ENCODE data around the gene SSH2.

SSH2 gene

DNA sequence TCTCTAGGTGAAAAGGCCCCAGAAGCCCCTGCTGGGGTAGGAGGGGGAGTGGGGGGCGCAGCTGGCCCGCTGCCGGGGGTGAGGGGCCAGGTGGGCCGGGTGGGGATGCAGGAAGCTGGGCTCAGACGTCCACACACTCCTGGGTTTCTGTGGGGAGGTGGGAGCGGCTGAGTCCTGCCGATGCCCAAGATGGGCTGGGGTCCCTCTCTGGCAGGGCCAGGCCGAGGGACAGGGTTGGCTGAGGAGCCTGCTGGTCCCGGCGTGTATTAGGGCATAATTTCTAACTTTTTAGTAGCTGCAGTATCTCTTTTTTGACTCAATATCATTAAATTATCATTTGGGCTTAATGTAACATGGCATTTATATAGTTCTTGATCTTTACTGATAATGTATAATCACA lies 185.9 kb downstream of the SSH2 start:
- ChIA-PET CTCF (interaction anchor here (0.7 to 1.3 kb wide), 2 partner anchors 16 to 187 kb away, joined by 4 to 5 read pairs; no protein-coding TSS in a partner anchor), POLR2A (interaction anchor here (0.6 kb wide), 1 partner anchor 119 kb away, joined by 3 read pairs; no protein-coding TSS in a partner anchor)
- TF ChIP-seq, protein P1, sequence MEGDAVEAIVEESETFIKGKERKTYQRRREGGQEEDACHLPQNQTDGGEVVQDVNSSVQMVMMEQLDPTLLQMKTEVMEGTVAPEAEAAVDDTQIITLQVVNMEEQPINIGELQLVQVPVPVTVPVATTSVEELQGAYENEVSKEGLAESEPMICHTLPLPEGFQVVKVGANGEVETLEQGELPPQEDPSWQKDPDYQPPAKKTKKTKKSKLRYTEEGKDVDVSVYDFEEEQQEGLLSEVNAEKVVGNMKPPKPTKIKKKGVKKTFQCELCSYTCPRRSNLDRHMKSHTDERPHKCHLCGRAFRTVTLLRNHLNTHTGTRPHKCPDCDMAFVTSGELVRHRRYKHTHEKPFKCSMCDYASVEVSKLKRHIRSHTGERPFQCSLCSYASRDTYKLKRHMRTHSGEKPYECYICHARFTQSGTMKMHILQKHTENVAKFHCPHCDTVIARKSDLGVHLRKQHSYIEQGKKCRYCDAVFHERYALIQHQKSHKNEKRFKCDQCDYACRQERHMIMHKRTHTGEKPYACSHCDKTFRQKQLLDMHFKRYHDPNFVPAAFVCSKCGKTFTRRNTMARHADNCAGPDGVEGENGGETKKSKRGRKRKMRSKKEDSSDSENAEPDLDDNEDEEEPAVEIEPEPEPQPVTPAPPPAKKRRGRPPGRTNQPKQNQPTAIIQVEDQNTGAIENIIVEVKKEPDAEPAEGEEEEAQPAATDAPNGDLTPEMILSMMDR (IDR thresholded peaks at IDR 0.05; ENCODE audit: insufficient read depth, low read length, missing control alignments), result no peak
- no peak for DNase-seq (ENCODE audit: low read depth, low spot score)
- no peak overlapping the region for H3K4me3 ChIP-seq (ENCODE audit: low read depth, low read length)

DNA sequence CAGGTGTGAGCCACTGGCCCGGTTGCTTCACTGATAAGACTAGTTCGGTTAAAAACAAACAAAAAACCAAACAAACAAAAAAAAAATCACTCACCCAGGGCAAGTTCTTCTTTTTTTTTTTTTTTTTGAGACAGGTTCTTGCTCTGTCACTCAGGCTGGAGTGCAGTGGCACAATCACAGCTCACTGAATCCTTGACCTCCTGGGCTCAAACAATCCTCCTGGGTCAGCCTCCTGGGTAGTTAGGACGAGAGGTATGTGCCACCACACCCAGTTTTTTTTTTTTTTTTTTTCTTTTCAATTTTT lies 187.9 kb downstream of the SSH2 start:
- no peak overlapping the region for H3K4me3 ChIP-seq (ENCODE audit: low read depth, low read length)
- CTCF ChIA-PET, result interaction anchor here (1.0 to 1.2 kb wide), 3 partner anchors 18 to 102 kb away, joined by 3 read pairs; no protein-coding TSS in a partner anchor
- DNase-seq (ENCODE audit: low read depth, low spot score), result no peak
- TF ChIP-seq, protein P1 (IDR thresholded peaks at IDR 0.05; ENCODE audit: insufficient read depth, low read length, missing control alignments), result no peak
- POLR2A ChIA-PET, result no interaction called here

DNA sequence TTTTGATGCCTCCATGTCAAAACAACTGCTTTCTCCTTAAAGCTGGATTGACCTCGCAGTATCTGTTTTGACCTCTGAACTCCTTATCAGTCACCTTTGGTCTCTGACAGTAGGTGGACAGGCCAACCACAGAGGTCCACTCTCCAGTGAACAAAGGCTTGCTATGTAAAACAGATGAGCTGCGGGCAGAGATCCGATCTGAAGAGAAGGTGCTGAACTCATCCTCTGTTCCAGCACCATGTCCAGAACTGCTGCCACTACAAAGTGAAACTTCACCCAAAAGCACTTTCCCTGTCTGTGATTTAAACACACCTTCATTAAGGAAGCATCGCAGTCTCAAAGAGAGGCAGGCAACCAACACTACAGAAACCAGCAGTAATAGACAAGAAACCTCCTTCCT lies 190.0 kb downstream of the SSH2 start:
- no peak overlapping the region for H3K4me3 ChIP-seq (ENCODE audit: low read depth, low read length)
- DNase-seq (ENCODE audit: low read depth, low spot score), result no peak
- TF ChIP-seq, protein P1 (IDR thresholded peaks at IDR 0.05; ENCODE audit: insufficient read depth, low read length, missing control alignments), result no peak
- ChIA-PET CTCF (no interaction called here), POLR2A (no interaction called here)

DNA sequence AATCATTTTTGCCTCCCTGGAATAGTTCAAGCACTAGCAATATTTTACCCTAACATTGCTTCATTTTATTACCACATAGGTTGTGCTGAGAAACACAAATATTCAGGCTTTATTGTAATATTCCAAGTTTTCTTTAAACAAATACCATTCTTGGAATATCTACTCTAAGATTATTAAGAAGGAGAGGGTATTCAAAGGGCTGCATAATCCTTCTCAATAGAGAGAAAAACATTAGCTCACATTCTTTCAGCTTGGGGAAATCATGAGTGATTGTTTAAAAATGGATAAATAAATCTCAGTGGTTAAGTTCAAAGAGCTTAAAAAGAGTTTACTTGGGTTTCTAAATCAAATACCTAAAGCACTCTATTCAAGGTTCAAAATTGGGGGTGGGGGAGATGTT lies 195.4 kb downstream of the SSH2 start:
- CTCF ChIA-PET, result interaction anchor here (0.9 kb wide), 1 partner anchor 113 kb away, joined by 3 read pairs; no protein-coding TSS in a partner anchor
- POLR2A ChIA-PET, result no interaction called here
- no peak for DNase-seq (ENCODE audit: low read depth, low spot score)
- H3K4me3 ChIP-seq (ENCODE audit: low read depth, low read length), result no peak overlapping the region
- TF ChIP-seq, protein P1 (IDR thresholded peaks at IDR 0.05; ENCODE audit: insufficient read depth, low read length, missing control alignments), result no peak

DNA sequence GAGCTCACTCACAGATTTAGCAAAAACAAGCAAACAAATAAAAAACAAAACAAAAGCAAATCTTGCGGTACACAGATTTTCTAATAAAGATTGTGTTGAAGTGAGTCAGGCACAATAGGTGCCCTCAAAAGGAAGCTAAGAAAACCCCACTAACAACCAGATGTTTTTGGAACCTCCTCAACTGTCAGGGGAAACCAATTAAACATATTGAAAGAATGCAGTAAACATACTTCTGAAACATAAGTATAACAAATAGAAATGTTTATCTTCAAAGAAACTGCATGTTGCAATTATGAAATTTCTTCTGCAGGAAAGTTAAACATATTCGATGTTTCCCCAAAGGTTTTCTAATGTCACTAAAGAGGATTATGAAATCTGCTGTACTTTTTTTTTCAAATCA lies 196.9 kb downstream of the SSH2 start:
- TF ChIP-seq, protein P1 (IDR thresholded peaks at IDR 0.05; ENCODE audit: insufficient read depth, low read length, missing control alignments), result no peak
- ChIA-PET CTCF (interaction anchor here (1.6 kb wide), 1 partner anchor 199 kb away, joined by 4 read pairs; no protein-coding TSS in a partner anchor), POLR2A (no interaction called here)
- no peak overlapping the region for H3K4me3 ChIP-seq (ENCODE audit: low read depth, low read length)
- no peak for DNase-seq (ENCODE audit: low read depth, low spot score)

DNA sequence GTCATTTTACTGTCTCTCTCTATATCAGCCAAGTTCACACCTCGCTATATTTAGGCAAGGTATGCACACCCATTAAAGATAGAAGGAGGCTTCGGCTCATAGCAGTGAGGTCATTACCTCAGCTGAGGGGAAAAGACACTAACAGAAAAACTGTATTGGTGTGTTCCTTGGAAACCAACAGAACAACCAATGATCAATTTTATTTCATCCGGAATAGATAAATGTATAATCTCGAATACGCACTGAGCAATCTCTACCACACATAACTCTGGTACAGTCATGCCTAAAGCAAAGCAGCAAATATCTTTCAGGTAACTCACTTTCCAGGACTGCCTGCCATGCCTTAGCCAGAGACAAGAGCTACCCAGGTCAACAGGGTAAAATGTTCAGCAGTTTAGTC lies 197.4 kb downstream of the SSH2 start:
- TF ChIP-seq, protein P1 (IDR thresholded peaks at IDR 0.05; ENCODE audit: insufficient read depth, low read length, missing control alignments), result no peak
- ChIA-PET POLR2A (no interaction called here), CTCF (interaction anchor here (1.1 to 1.6 kb wide), 2 partner anchors 32 to 199 kb away, joined by 3 to 4 read pairs; no protein-coding TSS in a partner anchor)
- H3K4me3 ChIP-seq (ENCODE audit: low read depth, low read length), result no peak overlapping the region
- DNase-seq (ENCODE audit: low read depth, low spot score), result no peak

Data from AG04449 (cell line).